HEK293T (cell line): ENCODE measurements around the gene HMGCR.

Source experiments
- BHLHE40 ChIP-seq: fragments of 450-650 bp; IDR thresholded peaks from 2 replicates; pipeline ENCODE4 v1.6.1; 2016; ENCODE audit warnings: mild to moderate bottlenecking, moderate library complexity, borderline replicate concordance
- CTBP1 ChIP-seq: fragments of 450-650 bp; IDR thresholded peaks from 2 replicates; pipeline ENCODE4 v1.6.1; 2016; ENCODE audit warnings: borderline replicate concordance
- FOXK2 ChIP-seq: fragments of 450-650 bp; IDR thresholded peaks from 2 replicates; pipeline ENCODE4 v1.6.1; 2016; ENCODE audit warnings: mild to moderate bottlenecking
- FOXM1 ChIP-seq: fragments of 450-650 bp; IDR thresholded peaks from 2 replicates; pipeline ENCODE4 v1.6.1; 2017; ENCODE audit warnings: mild to moderate bottlenecking, borderline replicate concordance
- HDGF ChIP-seq: fragments of 450-650 bp; IDR thresholded peaks from 2 replicates; pipeline ENCODE4 v1.6.1; 2017; ENCODE audit warnings: antibody characterized with exemption, borderline replicate concordance
- L3MBTL2 ChIP-seq: fragments of 450-650 bp; conservative IDR thresholded peaks from 2 replicates; pipeline ENCODE4 v1.6.1; 2016; ENCODE audit warnings: mild to moderate bottlenecking
- LEF1 ChIP-seq: fragments of 450-650 bp; IDR thresholded peaks from 2 replicates; pipeline ENCODE4 v1.6.1; 2017; ENCODE audit warnings: mild to moderate bottlenecking, borderline replicate concordance
- PKNOX1 ChIP-seq: fragments of 450-650 bp; IDR thresholded peaks from 2 replicates; pipeline ENCODE4 v1.6.1; 2016
- SUZ12 ChIP-seq: fragments of 450-650 bp; IDR thresholded peaks from 2 replicates; pipeline ENCODE4 v1.6.1; 2016; ENCODE audit warnings: mild to moderate bottlenecking
- ZNF384 ChIP-seq: fragments of 450-650 bp; IDR thresholded peaks from 2 replicates; pipeline ENCODE4 v1.6.1; 2016

DNA sequence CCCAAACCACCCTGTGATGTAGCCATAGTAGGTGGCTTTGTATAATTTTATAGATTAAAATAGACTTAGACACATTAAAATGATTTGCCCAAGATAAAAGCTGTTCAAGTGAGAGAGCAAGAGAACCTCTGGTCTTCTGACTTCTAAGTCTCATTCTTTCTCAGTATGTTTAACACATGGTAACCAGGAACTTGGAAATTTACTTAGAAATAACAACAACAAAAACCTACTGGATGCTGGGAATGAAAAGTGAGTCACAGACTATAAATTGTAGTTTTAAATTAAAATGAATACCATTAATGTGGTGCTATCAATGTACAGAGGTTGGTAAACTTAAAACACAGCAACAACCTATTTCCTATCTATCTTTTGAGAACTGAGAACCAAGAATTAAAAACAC lies 30.4 kb downstream of the HMGCR start:
- TF ChIP-seq CTBP1: no peak
- TF ChIP-seq ZNF384: no peak
- TF ChIP-seq HDGF: no peak
- TF ChIP-seq BHLHE40: no peak
- TF ChIP-seq L3MBTL2: no peak
- TF ChIP-seq SUZ12: no peak
- TF ChIP-seq LEF1: no peak
- TF ChIP-seq FOXK2: no peak
- no peak for TF ChIP-seq PKNOX1
- no peak for TF ChIP-seq FOXM1
